H9 (cell line): ENCODE data around the gene GPR42. TPM values are rescaled to one million over a fixed set of nuclear protein-coding genes. Genes with fewer than 3 reads are reported as not detected.

ENCODE experiments used
- DNase-seq: peaks from one replicate; pipeline ENCODE4 v3.0.0-alpha.2; 2017
- H2AFZ ChIP-seq: one replicate; pipeline ENCODE4 v1.6.1; 2013; ENCODE audit warnings: mild to moderate bottlenecking, low read length, control low read depth, moderate library complexity
- H2AK5ac ChIP-seq: 2 replicates; pipeline ENCODE4 v1.6.1; 2013; ENCODE audit warnings: low read length, control low read depth, mixed read lengths; ENCODE audit not compliant: insufficient read length
- H2BK120ac ChIP-seq: one replicate; pipeline ENCODE4 v1.6.1; 2013; ENCODE audit warnings: low read depth, mild to moderate bottlenecking, low read length, control low read depth, inconsistent platforms; ENCODE audit not compliant: poor library complexity, severe bottlenecking
- H2BK12ac ChIP-seq: 2 replicates; pipeline ENCODE4 v1.6.1; 2013; ENCODE audit warnings: low read length, control low read depth, mixed read lengths, low read depth; ENCODE audit not compliant: insufficient read length
- H2BK15ac ChIP-seq: 2 replicates; pipeline ENCODE4 v1.6.1; 2013; ENCODE audit warnings: low read depth, low read length, control low read depth
- H2BK20ac ChIP-seq: one replicate; pipeline ENCODE4 v1.6.1; 2013; ENCODE audit warnings: low read depth, mild to moderate bottlenecking, low read length, control low read depth, inconsistent platforms; ENCODE audit not compliant: poor library complexity, severe bottlenecking
- H2BK5ac ChIP-seq: 2 replicates; pipeline ENCODE4 v1.6.1; 2013; ENCODE audit warnings: low read length, control low read depth, mixed read lengths; ENCODE audit not compliant: insufficient read length
- H3K14ac ChIP-seq: 2 replicates; pipeline ENCODE4 v1.6.1; 2013; ENCODE audit warnings: low read length, control low read depth; ENCODE audit not compliant: insufficient read depth
- H3K18ac ChIP-seq: 2 replicates; pipeline ENCODE4 v1.6.1; 2013; ENCODE audit warnings: low read depth, mild to moderate bottlenecking, mixed read lengths, low read length, control low read depth; ENCODE audit not compliant: insufficient read length
- H3K23ac ChIP-seq: 2 replicates; pipeline ENCODE4 v1.6.1; 2013; ENCODE audit warnings: low read length, control low read depth, mixed read lengths, low read depth; ENCODE audit not compliant: insufficient read length
- H3K23me2 ChIP-seq: 2 replicates; pipeline ENCODE4 v1.6.1; 2013; ENCODE audit warnings: low read depth, mild to moderate bottlenecking, mixed read lengths, low read length, control low read depth; ENCODE audit not compliant: insufficient read length, poor library complexity, severe bottlenecking
- H3K27ac ChIP-seq: 2 replicates; pipeline ENCODE4 v1.5.1; 2013; ENCODE audit warnings: low read length, control low read depth, mixed read lengths, low read depth; ENCODE audit not compliant: insufficient read length
- H3K27me3 ChIP-seq: 2 replicates; pipeline ENCODE4 v1.6.1; 2013; ENCODE audit warnings: low read length, control low read depth, inconsistent platforms; ENCODE audit not compliant: insufficient read depth
- H3K4ac ChIP-seq: 2 replicates; pipeline ENCODE4 v1.6.1; 2013; ENCODE audit warnings: low read depth, mild to moderate bottlenecking, control low read depth, inconsistent platforms, low read length, moderate library complexity
- H3K4me1 ChIP-seq: 2 replicates; pipeline ENCODE4 v1.6.1; 2013; ENCODE audit warnings: low read length, control low read depth, inconsistent platforms; ENCODE audit not compliant: insufficient read depth
- H3K4me2 ChIP-seq: 2 replicates; pipeline ENCODE4 v1.6.1; 2013; ENCODE audit warnings: low read length, control low read depth, mixed read lengths; ENCODE audit not compliant: insufficient read length, insufficient read depth
- H3K56ac ChIP-seq: 2 replicates; pipeline ENCODE4 v1.6.1; 2013; ENCODE audit warnings: low read depth, mild to moderate bottlenecking, mixed read lengths, low read length, control low read depth; ENCODE audit not compliant: insufficient read length
- H3K79me1 ChIP-seq: 2 replicates; pipeline ENCODE4 v1.6.1; 2013; ENCODE audit warnings: low read depth, mild to moderate bottlenecking, moderate library complexity, low read length, control low read depth, inconsistent platforms; ENCODE audit not compliant: insufficient read depth, poor library complexity, severe bottlenecking
- H3K79me2 ChIP-seq: 2 replicates; pipeline ENCODE4 v1.6.1; 2013; ENCODE audit warnings: low read length, control low read depth, inconsistent platforms; ENCODE audit not compliant: insufficient read depth
- H3K9ac ChIP-seq: 2 replicates; pipeline ENCODE4 v1.6.1; 2013; ENCODE audit warnings: low read length, control low read depth, mixed read lengths; ENCODE audit not compliant: insufficient read length; ENCODE audit errors: extremely low read depth
- H3K9me3 ChIP-seq: one replicate; pipeline ENCODE4 v1.6.1; 2013; ENCODE audit warnings: low read depth, low read length, inconsistent platforms; ENCODE audit not compliant: control insufficient read depth
- H3T11ph ChIP-seq: one replicate; pipeline ENCODE4 v1.6.1; 2013; ENCODE audit warnings: mild to moderate bottlenecking, low read length, control low read depth, inconsistent platforms
- H4K20me1 ChIP-seq: one replicate; pipeline ENCODE4 v1.6.1; 2013; ENCODE audit not compliant: control insufficient read depth, insufficient read length, insufficient read depth
- H4K5ac ChIP-seq: 2 replicates; pipeline ENCODE4 v1.6.1; 2013; ENCODE audit warnings: low read depth, mild to moderate bottlenecking, mixed read lengths, low read length, control low read depth; ENCODE audit not compliant: insufficient read length
- H4K8ac ChIP-seq: replicated peaks from 2 replicates; pipeline ENCODE4 v1.6.1; 2013; ENCODE audit warnings: low read length, control low read depth, mixed read lengths, low read depth; ENCODE audit not compliant: insufficient read length
- H4K91ac ChIP-seq: 2 replicates; pipeline ENCODE4 v1.6.1; 2013; ENCODE audit warnings: low read depth, mild to moderate bottlenecking, moderate library complexity, mixed read lengths, low read length, control low read depth; ENCODE audit not compliant: insufficient read length
- H3K27ac Mint-ChIP-seq, 3 experiments: 2 replicates in 2 of 3; 3 replicates in 1 of 3; pipeline ENCODE4 v1.8.0; 2020 to 2021; ENCODE audit warnings: mixed read lengths in 3 of 3, mild to moderate bottlenecking in 1 of 3, moderate library complexity in 1 of 3
- H3K27me3 Mint-ChIP-seq: 2 replicates; pipeline ENCODE4 v1.8.0; 2021; ENCODE audit warnings: low read depth, mild to moderate bottlenecking, moderate library complexity, mixed read lengths
- H3K36me3 Mint-ChIP-seq, 3 experiments: 2 replicates in 2 of 3; 3 replicates in 1 of 3; pipeline ENCODE4 v1.8.0; 2020 to 2021; ENCODE audit warnings: low read depth in 3 of 3, mixed read lengths in 3 of 3; ENCODE audit not compliant: insufficient read depth in 1 of 3
- H3K4me1 Mint-ChIP-seq, 2 experiments: 2 replicates each; pipeline ENCODE4 v1.8.0; 2020; ENCODE audit warnings: mixed read lengths in 2 of 2
- H3K4me3 Mint-ChIP-seq, 2 experiments: 2 replicates in 1 of 2; 3 replicates in 1 of 2; pipeline ENCODE4 v1.8.0; 2020 to 2021; ENCODE audit warnings: mild to moderate bottlenecking in 2 of 2, mixed read lengths in 2 of 2, moderate library complexity in 1 of 2
- H3K9me3 Mint-ChIP-seq, 2 experiments: 2 replicates in 1 of 2; 3 replicates in 1 of 2; pipeline ENCODE4 v1.8.0; 2020; ENCODE audit warnings: mild to moderate bottlenecking in 2 of 2, mixed read lengths in 2 of 2, moderate library complexity in 1 of 2
- WGBS: extraction: QIAGEN DNeasy Blood & Tissue Kit; methylation state at CpG from one replicate; pipeline ENCODE4 v1.1.7; 2013; ENCODE audit warnings: missing lambda C conversion rate, low lambda C conversion rate, mixed read lengths; ENCODE audit not compliant: insufficient read length; ENCODE audit errors: extremely low coverage; 5-methylcytosine and 5-hydroxymethylcytosine counted together
- total RNA-seq: library from RNA; stranded (reverse); gene quantifications from 2 replicates; pipeline ENCODE4 v1.2.1, GENCODE V29; 2021
- TF ChIP-seq, protein P1 (sequence below): fragments of 200-600 bp; sonication (generic); conservative IDR thresholded peaks from 3 replicates; pipeline ENCODE4 v1.8.0; 2021; ENCODE audit warnings: antibody characterized with exemption, mild to moderate bottlenecking

The GPR42 gene
- total RNA-seq, 1 experiment from 2014 or later = not detected

DNA sequence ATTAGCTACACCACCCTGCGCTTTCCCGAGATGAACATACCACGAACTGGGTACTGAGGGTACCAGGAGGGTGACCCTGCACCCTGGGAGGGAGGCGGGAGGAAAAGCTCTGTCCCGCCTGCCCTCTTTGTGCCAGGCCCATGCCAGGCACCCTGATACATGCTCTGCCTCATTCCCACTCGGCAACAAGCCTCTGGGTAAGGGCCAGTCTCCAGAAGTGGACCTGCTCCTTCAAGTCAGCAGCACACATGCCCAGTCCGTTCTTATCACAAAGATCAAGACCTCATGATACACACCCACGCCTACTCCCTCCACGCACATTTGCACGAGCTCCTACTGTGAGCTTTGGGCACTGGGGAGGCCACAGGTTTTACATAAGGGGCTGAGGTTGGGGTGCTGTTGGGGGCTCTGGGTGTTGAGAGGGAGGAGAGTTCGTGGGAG is 25.2 kb upstream of the GPR42 start:
- peak; percentile 6 for DNase-seq
- Histone ChIP-seq H2AFZ (no peak overlapping the region), H3K9me3 (no peaks in the 10 kb centered on the region), H3K23ac (no peak overlapping the region), H3K14ac (no peak overlapping the region), H3K18ac (no peak overlapping the region), H2AK5ac (no peak overlapping the region), H3K23me2 (no peaks in the 10 kb centered on the region), H3K27ac (no peak overlapping the region), H3K27me3 (no peaks in the 10 kb centered on the region), H3T11ph (no peak overlapping the region), H3K56ac (no peak overlapping the region), H3K4me2 (no peak overlapping the region), H2BK120ac (no peak overlapping the region), H3K9ac (no peak overlapping the region), H4K20me1 (no peaks in the 10 kb centered on the region), H2BK20ac (no peak overlapping the region), H3K79me2 (no peaks in the 10 kb centered on the region), H4K91ac (no peak overlapping the region), H3K4me1 (no peaks in the 10 kb centered on the region), H4K8ac (no peak overlapping the region), H2BK15ac (no peak overlapping the region), H4K5ac (no peak overlapping the region), H2BK12ac (no peak overlapping the region), H3K4ac (no peak overlapping the region), H2BK5ac (no peak overlapping the region), H3K79me1 (no peaks in the 10 kb centered on the region)
- peaks cover 7 to 21% of the 10 kb centered on the region in 2 experiments for H3K4me1 Mint-ChIP-seq
- H3K4me3 Mint-ChIP-seq = no peak overlapping the region
- no peaks in the 10 kb centered on the region for H3K36me3 Mint-ChIP-seq
- no CpG with 5 or more reads among the region's 11 CpGs for WGBS
- peaks cover 46% of the 10 kb centered on the region for H3K27me3 Mint-ChIP-seq
- H3K9me3 Mint-ChIP-seq = no peaks in the 10 kb centered on the region
- no peak overlapping the region; a peak in 1 of 7 replicates for H3K27ac Mint-ChIP-seq
- TF ChIP-seq, protein P1, sequence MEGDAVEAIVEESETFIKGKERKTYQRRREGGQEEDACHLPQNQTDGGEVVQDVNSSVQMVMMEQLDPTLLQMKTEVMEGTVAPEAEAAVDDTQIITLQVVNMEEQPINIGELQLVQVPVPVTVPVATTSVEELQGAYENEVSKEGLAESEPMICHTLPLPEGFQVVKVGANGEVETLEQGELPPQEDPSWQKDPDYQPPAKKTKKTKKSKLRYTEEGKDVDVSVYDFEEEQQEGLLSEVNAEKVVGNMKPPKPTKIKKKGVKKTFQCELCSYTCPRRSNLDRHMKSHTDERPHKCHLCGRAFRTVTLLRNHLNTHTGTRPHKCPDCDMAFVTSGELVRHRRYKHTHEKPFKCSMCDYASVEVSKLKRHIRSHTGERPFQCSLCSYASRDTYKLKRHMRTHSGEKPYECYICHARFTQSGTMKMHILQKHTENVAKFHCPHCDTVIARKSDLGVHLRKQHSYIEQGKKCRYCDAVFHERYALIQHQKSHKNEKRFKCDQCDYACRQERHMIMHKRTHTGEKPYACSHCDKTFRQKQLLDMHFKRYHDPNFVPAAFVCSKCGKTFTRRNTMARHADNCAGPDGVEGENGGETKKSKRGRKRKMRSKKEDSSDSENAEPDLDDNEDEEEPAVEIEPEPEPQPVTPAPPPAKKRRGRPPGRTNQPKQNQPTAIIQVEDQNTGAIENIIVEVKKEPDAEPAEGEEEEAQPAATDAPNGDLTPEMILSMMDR = no peak
